ENCODE results near the gene CLEC3A.

The CLEC3A gene

GRCh38 chr16:78001451-78002025 lies 20.8 kb upstream of the CLEC3A start:
- H3K9me3 Mint-ChIP-seq: peaks cover 5% of the 10 kb centered on the region
- H3K4me1 Mint-ChIP-seq (ENCODE audit: low read depth): no peaks in the 10 kb centered on the region
- peaks cover 9% of the 10 kb centered on the region for H3K27me3 Mint-ChIP-seq
- no peak overlapping the region for H3K27ac Mint-ChIP-seq
- H3K4me3 Mint-ChIP-seq: no peak overlapping the region
- H3K36me3 Mint-ChIP-seq (ENCODE audit: low read depth): no peaks in the 10 kb centered on the region

GRCh38 chr16:78002915-78003538 lies 19.3 kb upstream of the CLEC3A start:
- Mint-ChIP-seq H3K27me3 (peaks cover 9% of the 10 kb centered on the region), H3K27ac (no peak overlapping the region), H3K36me3 (ENCODE audit: low read depth) (no peaks in the 10 kb centered on the region), H3K9me3 (no peaks in the 10 kb centered on the region), H3K4me3 (no peak overlapping the region), H3K4me1 (ENCODE audit: low read depth) (no peaks in the 10 kb centered on the region)

- Mint-ChIP-seq H3K4me1 (ENCODE audit: low read depth) (no peaks in the 10 kb centered on the region), H3K27ac (no peak overlapping the region), H3K27me3 (peaks cover 9% of the 10 kb centered on the region), H3K9me3 (no peaks in the 10 kb centered on the region), H3K36me3 (ENCODE audit: low read depth) (no peaks in the 10 kb centered on the region), H3K4me3 (no peak overlapping the region)
Observed at GRCh38 chr16:78004517-78004916, 17.8 kb upstream of the CLEC3A start.

DNA sequence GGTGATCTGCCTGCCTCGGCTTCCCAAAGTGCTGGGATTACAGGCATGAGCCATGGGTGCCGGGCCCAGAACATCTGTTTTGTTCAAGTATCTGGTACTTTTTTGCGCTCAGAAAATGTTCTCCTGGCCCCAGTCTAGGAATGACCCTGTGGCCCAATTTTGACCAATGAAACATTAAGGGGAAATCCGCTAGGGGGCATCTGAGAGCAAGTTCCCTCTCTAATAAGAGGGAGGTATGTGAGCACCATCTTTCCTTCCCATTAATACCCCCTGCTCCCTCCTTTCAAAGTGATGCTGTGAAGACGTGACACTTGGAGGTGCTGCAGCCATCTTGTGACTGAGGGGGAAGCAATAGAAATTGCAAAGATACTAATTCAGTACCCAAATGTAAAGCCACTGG lies 16.5 kb upstream of the CLEC3A start:
- Mint-ChIP-seq H3K4me3 (no peak overlapping the region), H3K27ac (no peak overlapping the region), H3K36me3 (ENCODE audit: low read depth) (no peaks in the 10 kb centered on the region), H3K9me3 (no peaks in the 10 kb centered on the region), H3K27me3 (peaks cover 9% of the 10 kb centered on the region), H3K4me1 (ENCODE audit: low read depth) (no peaks in the 10 kb centered on the region)

DNA sequence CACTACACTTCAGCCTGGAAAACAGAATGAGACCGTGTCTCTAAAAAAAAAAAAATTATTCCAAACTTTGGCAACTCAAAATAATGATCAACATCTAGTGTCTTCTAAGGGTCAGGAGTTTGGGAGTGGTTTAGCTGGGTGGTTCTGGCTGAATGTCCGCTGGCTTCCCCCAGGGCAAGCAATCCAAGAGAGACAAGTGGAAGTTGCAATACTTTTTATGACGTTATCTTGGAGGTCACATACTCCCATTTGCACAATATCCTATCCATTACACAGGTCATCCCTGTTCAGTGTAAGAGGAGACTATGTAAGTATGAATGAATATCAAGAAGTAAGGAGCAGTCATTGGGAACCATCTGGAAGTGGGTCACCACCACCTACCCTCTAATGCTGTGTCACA lies 15.2 kb upstream of the CLEC3A start:
- H3K36me3 Mint-ChIP-seq (ENCODE audit: low read depth): no peaks in the 10 kb centered on the region
- no peak overlapping the region for H3K4me3 Mint-ChIP-seq
- no peak overlapping the region for H3K27ac Mint-ChIP-seq
- no peaks in the 10 kb centered on the region for H3K9me3 Mint-ChIP-seq
- H3K27me3 Mint-ChIP-seq: peaks cover 9% of the 10 kb centered on the region
- H3K4me1 Mint-ChIP-seq (ENCODE audit: low read depth): no peaks in the 10 kb centered on the region

- Mint-ChIP-seq H3K9me3 (no peaks in the 10 kb centered on the region), H3K27me3 (peaks cover 35% of the 10 kb centered on the region), H3K36me3 (ENCODE audit: low read depth) (no peaks in the 10 kb centered on the region), H3K4me3 (no peak overlapping the region), H3K4me1 (ENCODE audit: low read depth) (no peaks in the 10 kb centered on the region), H3K27ac (no peak overlapping the region)
Observed at GRCh38 chr16:78024159-78024558, 1.8 kb downstream of the CLEC3A start.

DNA sequence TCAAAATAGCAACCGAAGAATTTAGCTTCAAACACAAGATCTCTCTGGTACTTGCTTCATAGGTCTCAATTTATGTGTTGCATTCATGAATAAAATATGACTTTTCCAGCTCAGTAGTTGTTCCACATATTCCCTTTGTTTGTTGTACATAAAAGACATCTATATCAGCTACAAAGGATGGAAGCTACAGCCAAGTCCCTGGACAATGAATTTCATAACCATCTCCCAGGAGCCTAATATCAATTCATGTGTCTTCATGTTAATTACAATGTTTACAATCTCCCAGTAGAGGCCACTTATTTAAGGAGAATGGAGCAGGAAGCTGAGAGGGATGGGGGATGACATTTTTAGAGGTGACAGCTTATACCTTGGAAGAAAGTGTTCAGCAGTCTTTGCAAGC lies 3.3 kb downstream of the CLEC3A start:
- H3K27me3 Mint-ChIP-seq: peaks cover 36% of the 10 kb centered on the region
- H3K36me3 Mint-ChIP-seq (ENCODE audit: low read depth): no peaks in the 10 kb centered on the region
- no peak overlapping the region for H3K27ac Mint-ChIP-seq
- no peaks in the 10 kb centered on the region for H3K4me1 Mint-ChIP-seq (ENCODE audit: low read depth)
- no peaks in the 10 kb centered on the region for H3K9me3 Mint-ChIP-seq
- no peak overlapping the region for H3K4me3 Mint-ChIP-seq

DNA sequence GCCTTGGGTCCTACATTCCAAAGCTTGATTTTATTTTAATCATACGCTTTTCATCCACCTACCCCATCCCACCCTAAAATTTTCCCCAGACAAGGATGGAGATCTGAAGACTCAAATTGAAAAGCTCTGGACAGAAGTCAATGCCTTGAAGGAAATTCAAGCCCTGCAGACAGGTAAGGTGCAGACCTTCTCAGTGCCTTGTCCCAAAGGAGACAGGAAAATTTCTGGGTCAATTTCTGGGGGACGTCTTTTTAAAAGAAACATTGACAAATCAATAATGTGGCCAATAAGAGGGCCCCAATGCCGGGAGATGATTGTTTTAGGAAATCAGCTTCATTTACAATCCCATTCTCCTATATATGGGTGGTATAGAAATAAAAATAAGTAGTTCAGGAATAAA lies 5.7 kb downstream of the CLEC3A start:
- Mint-ChIP-seq H3K27ac (no peak overlapping the region), H3K4me3 (no peak overlapping the region), H3K36me3 (ENCODE audit: low read depth) (no peaks in the 10 kb centered on the region), H3K27me3 (peaks cover 28% of the 10 kb centered on the region), H3K4me1 (ENCODE audit: low read depth) (no peaks in the 10 kb centered on the region), H3K9me3 (no peaks in the 10 kb centered on the region)

- Mint-ChIP-seq H3K27ac (no peak overlapping the region), H3K27me3 (peaks cover 21% of the 10 kb centered on the region), H3K9me3 (no peaks in the 10 kb centered on the region), H3K4me1 (ENCODE audit: low read depth) (peaks cover 13% of the 10 kb centered on the region), H3K4me3 (no peak overlapping the region), H3K36me3 (ENCODE audit: low read depth) (no peaks in the 10 kb centered on the region)
Observed at GRCh38 chr16:78034530-78034929, 12.2 kb downstream of the CLEC3A start.

DNA sequence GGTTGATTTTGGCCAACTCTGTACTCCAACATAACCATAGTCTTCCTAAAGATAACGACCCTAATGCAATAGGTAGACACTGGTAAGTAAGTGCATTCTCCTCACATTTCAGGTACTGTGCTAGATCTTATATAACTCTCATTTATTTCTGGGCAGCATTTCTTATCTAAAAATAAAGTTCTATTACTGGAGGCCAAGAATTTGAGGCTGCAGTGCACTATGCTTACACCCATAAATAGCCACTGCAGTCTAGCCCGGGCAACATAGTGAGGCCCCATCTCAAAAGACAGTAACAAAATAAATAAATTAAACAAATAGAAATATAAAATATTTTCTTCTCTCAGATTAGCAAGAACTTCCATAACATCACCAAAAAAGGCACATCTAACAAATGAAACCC lies 12.7 kb downstream of the CLEC3A start:
- H3K27ac Mint-ChIP-seq: no peak overlapping the region
- H3K4me1 Mint-ChIP-seq (ENCODE audit: low read depth): peaks cover 13% of the 10 kb centered on the region
- H3K36me3 Mint-ChIP-seq (ENCODE audit: low read depth): no peaks in the 10 kb centered on the region
- no peak overlapping the region for H3K4me3 Mint-ChIP-seq
- no peaks in the 10 kb centered on the region for H3K9me3 Mint-ChIP-seq
- peaks cover 22% of the 10 kb centered on the region for H3K27me3 Mint-ChIP-seq

- Mint-ChIP-seq H3K9me3 (no peaks in the 10 kb centered on the region), H3K4me1 (ENCODE audit: low read depth) (peaks cover under 1% of the 10 kb centered on the region), H3K4me3 (no peak overlapping the region), H3K27me3 (peaks cover 42% of the 10 kb centered on the region), H3K27ac (no peak overlapping the region), H3K36me3 (ENCODE audit: low read depth) (no peaks in the 10 kb centered on the region)
Observed at GRCh38 chr16:78040396-78040795, 18.0 kb downstream of the CLEC3A start.

- no peaks in the 10 kb centered on the region for H3K36me3 Mint-ChIP-seq (ENCODE audit: low read depth)
- H3K4me1 Mint-ChIP-seq (ENCODE audit: low read depth): no peaks in the 10 kb centered on the region
- peaks cover 44% of the 10 kb centered on the region for H3K27me3 Mint-ChIP-seq
- H3K4me3 Mint-ChIP-seq: no peak overlapping the region
- H3K27ac Mint-ChIP-seq: no peak overlapping the region
- no peaks in the 10 kb centered on the region for H3K9me3 Mint-ChIP-seq
Observed at GRCh38 chr16:78045865-78046581, 23.7 kb downstream of the CLEC3A start.

- Mint-ChIP-seq H3K27me3 (peaks cover 36% of the 10 kb centered on the region), H3K9me3 (no peaks in the 10 kb centered on the region), H3K36me3 (ENCODE audit: low read depth) (no peaks in the 10 kb centered on the region), H3K4me1 (ENCODE audit: low read depth) (no peaks in the 10 kb centered on the region), H3K27ac (no peak overlapping the region), H3K4me3 (no peak overlapping the region)
Observed at GRCh38 chr16:78048319-78048718, 26.0 kb downstream of the CLEC3A start.

- H3K36me3 Mint-ChIP-seq (ENCODE audit: low read depth): no peaks in the 10 kb centered on the region
- H3K9me3 Mint-ChIP-seq: no peaks in the 10 kb centered on the region
- peaks cover 30% of the 10 kb centered on the region for H3K27me3 Mint-ChIP-seq
- no peak overlapping the region for H3K4me3 Mint-ChIP-seq
- no peaks in the 10 kb centered on the region for H3K4me1 Mint-ChIP-seq (ENCODE audit: low read depth)
- H3K27ac Mint-ChIP-seq: no peak overlapping the region
Observed at GRCh38 chr16:78050734-78051400, 28.5 kb downstream of the CLEC3A start.

DNA sequence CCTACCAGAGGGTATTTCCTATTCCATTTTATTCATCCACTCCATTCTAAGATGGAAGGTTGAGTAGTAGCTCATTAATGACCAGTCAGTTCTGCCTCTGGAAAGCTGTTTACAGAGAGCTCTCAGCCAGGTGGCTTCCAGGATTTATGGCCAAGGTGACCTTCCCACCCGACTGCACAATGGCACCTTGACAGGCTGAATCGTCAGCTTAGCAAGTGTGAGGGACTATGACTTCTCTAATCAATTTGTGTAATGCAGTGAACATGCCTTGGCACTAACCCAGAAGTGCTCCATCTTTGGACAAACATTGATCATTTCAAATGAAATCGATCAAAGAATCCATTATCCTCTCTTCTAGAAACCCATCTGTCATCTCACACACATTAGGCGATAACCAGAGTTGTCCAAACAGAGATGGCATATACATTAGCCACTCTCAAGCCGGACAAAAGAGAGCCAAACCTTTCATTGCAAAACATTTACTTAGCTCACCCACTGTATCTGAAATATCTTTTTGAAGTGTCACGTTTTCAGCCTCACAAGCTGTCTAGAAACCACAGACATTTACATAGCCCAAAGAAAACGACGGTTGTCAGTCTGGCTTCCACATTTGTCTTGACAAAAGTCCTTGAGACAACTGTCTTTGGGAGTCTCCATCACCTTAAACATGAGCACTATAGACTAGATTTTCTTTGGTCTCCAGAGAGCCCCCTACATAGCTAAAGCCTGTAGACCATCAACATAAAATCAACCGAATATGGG lies 35.6 kb downstream of the CLEC3A start:
- H3K9me3 Mint-ChIP-seq: no peaks in the 10 kb centered on the region

More for the DNA sequence above, 35.6 kb downstream of the CLEC3A start:
- H3K36me3 Mint-ChIP-seq (ENCODE audit: low read depth): no peaks in the 10 kb centered on the region
- no peak overlapping the region for H3K4me3 Mint-ChIP-seq
- peaks cover 6% of the 10 kb centered on the region for H3K27me3 Mint-ChIP-seq
- H3K4me1 Mint-ChIP-seq (ENCODE audit: low read depth): no peaks in the 10 kb centered on the region
- no peak overlapping the region for H3K27ac Mint-ChIP-seq

All from stimulated activated naive CD8-positive, alpha-beta T cell treated with anti-CD3 and anti-CD28 coated beads, Interleukin-15, Interleukin-2, amounts not matched to agents 100 ng/mL and 50 ng/mL, for 24 hours (primary cell).